ENCODE results near the gene FOXP1.

DNA sequence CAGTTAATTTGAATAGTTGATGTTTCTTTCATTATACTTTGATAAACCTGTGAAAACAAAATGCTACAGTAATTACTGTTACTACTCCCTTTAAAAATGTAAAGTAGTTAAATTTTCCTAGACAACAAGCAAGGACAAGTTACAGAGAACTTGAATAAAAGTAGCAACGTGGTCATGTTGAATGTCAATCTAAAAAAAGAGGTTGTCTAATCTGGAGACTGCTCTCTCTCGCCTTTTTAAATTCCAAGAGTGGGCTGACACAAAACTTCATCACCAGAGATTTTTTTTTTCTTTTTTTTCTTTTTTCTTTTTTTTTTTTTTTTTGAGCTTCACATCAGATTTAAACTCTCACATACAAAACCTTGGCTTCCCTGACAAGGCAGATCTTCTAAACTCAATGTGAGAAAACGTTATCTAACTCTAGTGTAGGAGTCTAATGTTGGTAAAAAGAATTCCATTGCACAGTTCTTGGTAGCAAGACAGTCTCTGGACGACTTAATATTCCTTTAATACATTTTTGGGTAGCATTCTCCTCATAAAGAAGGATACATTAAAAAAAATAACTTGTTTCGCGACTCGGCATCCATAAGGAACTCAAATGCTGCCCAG lies 4.1 kb downstream of the FOXP1 start:
- TF ChIP-seq, protein P1, sequence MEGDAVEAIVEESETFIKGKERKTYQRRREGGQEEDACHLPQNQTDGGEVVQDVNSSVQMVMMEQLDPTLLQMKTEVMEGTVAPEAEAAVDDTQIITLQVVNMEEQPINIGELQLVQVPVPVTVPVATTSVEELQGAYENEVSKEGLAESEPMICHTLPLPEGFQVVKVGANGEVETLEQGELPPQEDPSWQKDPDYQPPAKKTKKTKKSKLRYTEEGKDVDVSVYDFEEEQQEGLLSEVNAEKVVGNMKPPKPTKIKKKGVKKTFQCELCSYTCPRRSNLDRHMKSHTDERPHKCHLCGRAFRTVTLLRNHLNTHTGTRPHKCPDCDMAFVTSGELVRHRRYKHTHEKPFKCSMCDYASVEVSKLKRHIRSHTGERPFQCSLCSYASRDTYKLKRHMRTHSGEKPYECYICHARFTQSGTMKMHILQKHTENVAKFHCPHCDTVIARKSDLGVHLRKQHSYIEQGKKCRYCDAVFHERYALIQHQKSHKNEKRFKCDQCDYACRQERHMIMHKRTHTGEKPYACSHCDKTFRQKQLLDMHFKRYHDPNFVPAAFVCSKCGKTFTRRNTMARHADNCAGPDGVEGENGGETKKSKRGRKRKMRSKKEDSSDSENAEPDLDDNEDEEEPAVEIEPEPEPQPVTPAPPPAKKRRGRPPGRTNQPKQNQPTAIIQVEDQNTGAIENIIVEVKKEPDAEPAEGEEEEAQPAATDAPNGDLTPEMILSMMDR (IDR thresholded peaks at IDR 0.05; ENCODE audit: insufficient read depth, low read length, poor library complexity, severe bottlenecking): no peak
- no peak for TF ChIP-seq EZH2phosphoT487 (conservative IDR thresholded peaks at IDR 0.05; ENCODE audit: low read length)

All from SU-DHL-6 (cell line).